T follicular helper cell (primary cell): Measurements from ENCODE around the gene ITFG2.
"Not testable (repeated sequence)": the region's sequence is repeated elsewhere in the genome, so short reads cannot be mapped to it uniquely, and the experiment has no call there.

ENCODE experiments used
- DNase-seq: peaks from one replicate; pipeline ENCODE4 v3.0.0-alpha.2; 2020; ENCODE audit warnings: low read depth
- total RNA-seq, 2 experiments: gene quantifications; one replicate each; lab custom pipeline; 2026; lab: John Stamatoyannopoulos, UW

Gene ITFG2
- 32.1 to 55.6 reads per million in 2 experiments for total RNA-seq

- DNase-seq = peak; percentile 93
Measured at GRCh38 chr12:2812290-2813213, at the start of gene ITFG2. Gene ITFG2, plus strand, starts transcription at chr12:2812668. Its CDS starts 93 bp downstream, at chr12:2812761.

- no peak for DNase-seq
Measured at GRCh38 chr12:2764398-2764797, 48.1 kb upstream of the ITFG2 start.

GRCh38 chr12:2765052-2765451, 47.4 kb upstream of the ITFG2 start:
- no peak for DNase-seq

- DNase-seq = no peak
Measured at GRCh38 chr12:2765608-2766007, 46.9 kb upstream of the ITFG2 start.

- DNase-seq = no peak
Measured at GRCh38 chr12:2768224-2768961, 44.1 kb upstream of the ITFG2 start.

- DNase-seq = no peak
Measured at GRCh38 chr12:2769866-2770533, 42.5 kb upstream of the ITFG2 start.

- not testable (repeated sequence) for DNase-seq
Measured at GRCh38 chr12:2770544-2770943, 41.9 kb upstream of the ITFG2 start.

- DNase-seq = no peak
Measured at GRCh38 chr12:2772370-2772769, 40.1 kb upstream of the ITFG2 start.

GRCh38 chr12:2773199-2773875, 39.1 kb upstream of the ITFG2 start:
- DNase-seq = no peak

- no peak for DNase-seq
Measured at GRCh38 chr12:2775431-2775830, 37.0 kb upstream of the ITFG2 start.

- no peak for DNase-seq
Measured at GRCh38 chr12:2776129-2776806, 36.2 kb upstream of the ITFG2 start.

- no peak for DNase-seq
Measured at GRCh38 chr12:2779281-2779680, 33.2 kb upstream of the ITFG2 start.

- no peak for DNase-seq
Measured at GRCh38 chr12:2783936-2784600, 28.4 kb upstream of the ITFG2 start.

- DNase-seq = no peak
Measured at GRCh38 chr12:2785017-2785416, 27.5 kb upstream of the ITFG2 start.

- no peak for DNase-seq
Measured at GRCh38 chr12:2791089-2791488, 21.4 kb upstream of the ITFG2 start.

GRCh38 chr12:2792671-2793500, 19.6 kb upstream of the ITFG2 start:
- DNase-seq = no peak

GRCh38 chr12:2793561-2793960, 18.9 kb upstream of the ITFG2 start:
- no peak for DNase-seq

GRCh38 chr12:2794191-2794735, 18.2 kb upstream of the ITFG2 start:
- no peak for DNase-seq

- DNase-seq = peak; percentile 87
Measured at GRCh38 chr12:2794736-2795289, 17.7 kb upstream of the ITFG2 start, which contains the start of gene FKBP4. Gene FKBP4, plus strand, starts transcription at chr12:2794970. Its CDS starts 170 bp downstream, at chr12:2795140.
